ENCODE results near the gene NFIA.

GRCh38 chr1:61400131-61400770, 317.9 kb downstream of the NFIA start:
- TF ChIP-seq POLR2A (IDR thresholded peaks at IDR 0.05; ENCODE audit: low read depth, low read length) (no peak), POLR2AphosphoS5 (IDR thresholded peaks at IDR 0.05; ENCODE audit: low read depth, low read length) (no peak), TAF1 (IDR thresholded peaks at IDR 0.05; ENCODE audit: borderline replicate concordance, low read depth, low read length) (no peak)

Measured in GM12892 (cell line).